ENCODE measurements around the gene HOXB2.

Gene HOXB2
- 0.05 to 2.5 (median 0.76) reads per million in 17 experiments for total RNA-seq

DNA sequence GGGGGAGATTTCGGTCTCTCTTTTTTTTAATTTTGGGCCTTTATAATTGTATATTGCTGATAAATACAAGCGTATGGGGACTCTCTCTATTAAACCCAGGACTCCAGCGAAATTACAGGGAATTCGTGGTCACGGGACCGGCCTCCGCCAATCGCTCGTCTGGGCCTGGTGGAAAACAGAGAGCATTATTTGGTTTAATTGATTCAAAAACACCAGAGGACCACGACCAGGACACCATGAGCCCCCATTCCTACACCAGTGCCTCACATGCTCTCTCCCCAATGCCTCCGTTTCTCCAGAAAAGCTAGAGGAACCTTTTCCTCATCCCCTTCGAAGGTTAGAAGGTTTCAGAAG lies at the start of gene HOXB2:
Gene HOXB2 (minus strand): TSS at position 88 of the 354 bp plus-strand sequence. CDS start 198 bp downstream, outside the sequence.
- no peak for DNase-seq

DNA sequence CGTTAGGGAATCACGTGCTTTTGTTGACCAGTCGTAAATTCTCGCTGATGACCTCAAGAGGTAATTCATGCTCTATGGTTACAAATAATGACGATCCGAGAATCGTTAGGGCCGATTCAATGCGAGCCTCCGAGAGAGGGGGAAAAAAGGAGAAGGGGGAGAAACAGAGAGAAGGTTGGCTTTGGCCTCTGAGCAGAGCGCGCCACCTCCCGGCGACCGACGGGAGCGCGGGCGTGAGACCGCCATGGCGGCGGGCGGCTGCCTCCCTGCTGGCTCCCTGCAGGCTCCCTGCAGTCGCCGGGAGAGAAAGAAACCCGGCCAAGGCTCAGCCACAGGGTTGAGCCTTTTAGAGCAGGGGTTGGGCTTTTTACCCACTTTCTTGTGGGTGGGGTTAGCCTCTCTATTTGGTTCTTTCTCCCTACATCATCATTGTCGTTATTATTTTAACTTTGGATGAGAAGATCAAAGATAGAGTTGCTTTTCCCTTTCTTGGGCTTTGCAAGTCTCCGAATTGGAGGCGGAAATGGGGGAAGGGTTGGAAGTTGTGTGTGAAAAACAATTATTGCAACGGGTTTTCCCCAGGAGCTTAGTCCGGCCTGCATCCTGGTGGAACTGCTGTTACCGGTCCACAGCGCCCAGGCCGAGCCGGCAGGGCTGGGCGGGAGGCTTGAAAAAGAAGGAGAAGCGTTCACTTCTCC lies 49.1 kb upstream of the HOXB2 start:
- DNase-seq, result peak; percentile 69 to 88 (median 84)

DNA sequence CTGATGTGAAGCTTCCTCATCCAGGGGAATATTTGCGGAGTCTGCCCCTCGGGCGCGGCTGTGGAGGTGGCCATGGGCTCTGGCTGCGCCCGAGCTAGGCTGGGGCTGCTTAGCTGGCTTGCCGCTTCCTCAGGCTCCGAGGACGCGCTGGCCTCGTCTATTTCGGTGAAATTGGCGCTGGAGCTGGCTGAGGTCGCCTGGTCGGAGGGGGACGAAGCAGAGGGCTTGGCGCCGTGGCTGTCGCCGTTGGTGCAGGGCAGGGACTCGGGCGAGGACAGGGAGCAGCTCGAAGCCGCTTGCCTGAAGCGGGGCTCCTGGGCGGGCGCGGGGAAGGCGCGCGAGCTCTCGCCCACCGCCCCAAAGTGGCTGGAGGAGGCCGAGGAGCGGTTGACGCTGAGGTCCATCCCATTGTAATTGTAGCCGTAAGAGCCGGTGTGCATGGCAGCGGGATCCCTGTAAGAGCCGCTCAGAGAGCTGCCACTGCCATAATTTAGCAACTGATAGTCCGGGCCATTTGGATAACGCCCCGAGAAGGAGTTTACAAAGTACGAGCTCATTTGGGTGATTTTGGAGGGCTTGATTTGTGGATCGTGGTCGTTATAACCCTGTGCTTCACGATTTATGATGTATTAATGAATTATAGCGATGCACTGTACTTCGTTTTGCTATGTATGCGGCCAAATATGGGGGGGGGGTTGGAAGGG lies 48.4 kb upstream of the HOXB2 start, which contains the start of gene HOXB5:
Gene HOXB5 (minus strand): TSS at position 654 of the 704 bp plus-strand sequence. CDS start 97 bp downstream, at position 557.
- DNase-seq, result peak in 3 of 4 experiments; percentile 17 to 50 (median 40)

DNA sequence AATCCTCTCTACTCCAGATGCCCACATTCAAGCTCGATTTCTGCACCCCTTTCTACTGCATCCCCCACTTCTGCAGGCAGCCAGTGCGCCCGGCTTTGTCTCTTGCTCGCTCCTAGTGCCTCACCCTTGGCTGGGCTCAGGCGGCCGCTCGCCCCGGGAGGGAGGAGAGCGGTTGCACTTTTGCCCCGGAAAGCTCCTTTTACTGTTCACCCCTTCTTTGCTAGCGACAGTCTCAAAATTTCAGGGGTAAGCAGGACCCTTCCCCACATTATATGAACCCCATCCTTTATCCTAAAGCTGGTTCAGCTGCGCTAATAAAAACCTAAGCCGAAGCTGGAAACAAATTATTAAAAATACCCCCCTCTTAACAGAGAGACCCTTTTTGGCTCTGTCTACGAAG lies 47.7 kb upstream of the HOXB2 start:
- DNase-seq, result peak in 1 of 4 experiments; percentile 17

DNA sequence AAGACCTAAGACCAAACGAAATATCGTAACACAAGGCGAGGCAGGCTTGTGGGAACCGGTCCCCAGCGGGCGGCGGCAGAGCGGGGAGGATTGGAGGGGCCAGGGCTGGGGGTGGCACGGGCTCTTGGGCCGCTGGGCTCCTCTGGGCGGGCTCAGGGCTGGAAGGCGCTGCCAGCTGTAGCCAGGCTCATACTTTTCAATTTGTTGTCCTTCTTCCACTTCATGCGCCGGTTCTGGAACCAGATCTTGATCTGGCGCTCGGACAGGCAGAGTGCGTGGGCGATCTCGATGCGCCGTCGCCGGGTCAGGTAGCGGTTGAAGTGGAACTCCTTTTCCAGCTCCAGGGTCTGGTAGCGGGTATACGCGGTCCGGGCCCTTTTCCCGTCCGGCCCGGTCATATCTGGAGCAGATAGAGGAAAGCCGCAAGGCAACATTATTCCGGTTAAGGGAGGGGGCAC lies 47.2 kb upstream of the HOXB2 start:
- DNase-seq, result peak in 1 of 4 experiments; percentile 15

DNA sequence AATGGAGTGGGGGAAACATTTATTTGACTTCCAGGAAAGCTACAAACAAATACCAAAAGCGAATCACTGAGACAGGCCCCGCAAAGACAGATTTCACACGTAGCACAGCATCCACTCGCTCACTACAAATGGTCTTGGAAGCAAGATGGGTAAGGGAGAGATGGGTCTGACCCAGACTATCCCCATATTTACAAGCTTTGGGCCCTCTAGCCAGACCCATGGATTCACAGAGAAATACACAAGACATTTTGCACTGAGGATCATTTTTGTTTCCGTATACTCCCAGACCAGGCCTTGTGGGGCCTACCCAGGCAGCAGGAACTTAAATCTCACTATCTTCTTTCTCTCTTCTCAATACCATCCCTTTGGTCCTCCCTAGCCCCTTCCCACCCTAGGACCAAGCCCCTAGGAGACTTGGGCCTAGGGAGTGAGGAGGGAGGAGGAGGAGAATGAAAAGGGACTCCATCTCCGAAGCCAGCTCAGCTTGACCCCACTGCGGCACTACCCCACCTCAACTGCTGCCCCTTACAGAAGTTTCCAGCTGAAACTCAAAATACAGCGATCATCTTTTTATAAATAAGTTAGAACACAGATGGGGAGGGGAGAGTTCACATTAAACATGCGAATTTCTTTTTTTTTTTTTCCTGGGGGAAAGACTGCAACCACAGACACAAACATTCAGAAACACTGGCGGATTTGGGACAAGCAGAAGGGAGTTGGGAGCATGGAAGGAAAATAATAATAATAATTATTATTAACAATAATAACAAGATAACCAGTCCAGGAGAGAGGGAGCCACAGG lies 46.5 kb upstream of the HOXB2 start:
- DNase-seq, result no peak

DNA sequence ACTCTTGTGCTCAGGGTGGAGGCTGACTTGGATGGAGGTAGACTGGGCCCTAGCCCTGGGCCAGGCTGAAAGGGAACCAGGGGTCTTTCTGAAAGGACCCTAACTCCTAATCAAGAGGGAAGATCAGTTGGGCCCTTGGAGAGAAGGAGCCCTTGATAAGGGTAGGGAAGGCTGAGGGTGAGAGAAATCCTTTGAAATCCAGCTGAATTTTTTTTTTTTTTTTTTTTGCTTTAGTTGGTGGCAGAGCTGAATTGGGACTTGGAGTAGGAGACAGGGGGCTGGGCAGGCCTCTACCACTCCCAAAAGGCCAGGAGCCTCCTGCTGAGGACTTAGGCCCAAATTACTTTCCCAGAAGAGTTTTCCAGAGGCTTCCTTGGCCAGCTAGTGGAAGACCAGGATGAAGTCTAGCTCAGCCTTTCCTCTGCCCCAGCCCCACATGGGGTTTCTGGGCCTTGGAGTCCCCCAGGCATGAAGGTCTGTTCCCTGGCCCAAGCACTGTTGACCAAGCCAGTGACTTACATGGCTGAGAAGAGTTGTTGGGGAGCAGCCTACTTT lies 45.8 kb upstream of the HOXB2 start:
- DNase-seq, result no peak

DNA sequence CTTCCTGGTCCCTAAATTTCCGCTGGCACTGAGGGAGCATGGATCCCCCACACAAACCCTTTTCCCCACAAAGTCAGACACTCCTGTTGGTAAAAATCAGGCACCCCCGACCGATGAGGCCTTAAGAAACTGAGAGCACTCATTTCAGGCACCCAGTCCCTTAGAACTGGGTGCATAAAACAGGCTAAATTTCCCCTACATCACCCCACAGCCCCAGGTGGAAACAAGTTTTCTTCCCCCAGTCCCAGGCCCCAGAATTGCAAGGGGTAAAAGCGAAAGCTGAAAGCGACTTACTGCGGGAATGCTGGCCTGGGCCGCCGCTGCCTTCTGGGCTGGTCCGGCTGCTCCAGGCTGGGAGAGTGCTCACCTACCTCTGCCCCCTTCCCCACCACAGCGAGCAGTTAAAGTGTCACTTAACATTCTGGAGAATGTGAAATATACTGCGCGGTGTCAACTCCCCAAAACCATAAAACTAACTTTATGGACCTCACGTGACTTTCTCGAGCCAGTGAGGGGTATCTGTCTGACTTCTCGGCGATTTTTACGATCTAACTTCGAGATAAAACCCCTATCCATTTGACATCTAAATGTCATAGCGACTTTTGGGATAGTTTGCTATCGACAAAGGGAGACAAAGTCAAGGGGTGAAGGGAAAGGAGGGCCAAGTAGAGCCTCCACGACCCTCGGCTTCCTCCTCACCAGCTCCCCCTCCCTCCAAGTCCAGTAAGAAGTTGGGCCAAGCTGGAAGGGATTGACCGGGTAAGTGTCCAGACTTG lies 45.1 kb upstream of the HOXB2 start, which contains the start of gene HOXB3:
Gene HOXB3 (minus strand): TSS at position 411 of the 776 bp plus-strand sequence. CDS start 37,767 bp downstream, outside the sequence.
- peak in 1 of 4 experiments; percentile 14 for DNase-seq

DNA sequence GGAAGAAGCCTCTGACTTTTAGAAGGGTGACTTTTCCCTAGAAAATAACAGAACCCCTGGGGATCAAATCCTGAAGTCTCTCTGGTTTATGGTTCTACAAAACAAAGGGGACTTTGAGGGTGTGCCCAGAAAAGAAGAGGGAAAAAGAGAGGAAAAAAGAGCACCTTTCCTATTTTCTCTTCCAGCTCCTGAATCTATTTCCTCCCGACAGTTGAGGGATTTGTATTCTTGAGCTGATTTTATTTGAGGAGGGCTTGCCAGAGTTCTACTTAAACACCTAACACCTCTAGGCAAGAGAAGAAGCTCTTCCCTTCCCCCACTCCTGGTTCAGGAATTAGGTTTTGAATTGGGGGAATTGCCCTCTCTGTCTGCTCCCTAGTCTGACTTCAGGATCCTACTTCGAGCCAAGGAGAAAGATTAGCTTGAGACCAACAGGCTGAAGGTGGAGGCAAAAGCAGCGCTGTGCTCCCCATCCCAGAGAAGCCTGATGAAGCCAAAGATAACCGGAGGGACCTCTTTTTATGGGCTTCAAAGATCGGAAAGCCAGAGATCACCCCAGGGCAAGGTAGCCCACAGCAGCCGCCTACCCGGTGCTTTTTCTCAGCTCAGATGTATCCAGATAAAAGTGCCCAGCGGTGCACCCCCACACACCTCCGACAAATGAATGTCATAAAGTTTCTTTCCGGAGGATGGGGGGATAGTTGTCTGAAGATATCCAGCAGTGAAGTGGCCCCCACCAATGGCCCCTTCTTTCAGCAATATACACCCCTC lies 44.3 kb upstream of the HOXB2 start:
- no peak for DNase-seq

DNA sequence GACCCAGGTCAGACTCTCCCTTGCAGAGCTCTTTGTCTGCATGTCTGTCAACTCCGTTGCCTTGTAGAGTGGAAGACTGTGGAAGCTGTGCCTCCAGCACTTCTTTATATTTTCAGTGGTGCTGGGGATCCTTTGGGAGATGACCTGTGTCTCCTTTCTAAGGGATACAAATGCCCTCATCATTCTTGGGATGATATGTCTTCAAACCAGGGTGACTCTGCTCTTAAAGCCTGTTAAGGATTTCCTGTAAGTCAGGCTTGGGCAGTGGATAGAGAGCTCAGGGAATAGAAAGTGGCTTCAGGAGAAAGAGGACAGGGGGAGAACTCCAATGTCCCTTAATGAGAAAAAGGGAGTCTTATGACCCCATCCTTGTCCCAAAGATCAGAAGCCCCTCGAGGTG lies 43.6 kb upstream of the HOXB2 start:
- DNase-seq, result no peak

DNA sequence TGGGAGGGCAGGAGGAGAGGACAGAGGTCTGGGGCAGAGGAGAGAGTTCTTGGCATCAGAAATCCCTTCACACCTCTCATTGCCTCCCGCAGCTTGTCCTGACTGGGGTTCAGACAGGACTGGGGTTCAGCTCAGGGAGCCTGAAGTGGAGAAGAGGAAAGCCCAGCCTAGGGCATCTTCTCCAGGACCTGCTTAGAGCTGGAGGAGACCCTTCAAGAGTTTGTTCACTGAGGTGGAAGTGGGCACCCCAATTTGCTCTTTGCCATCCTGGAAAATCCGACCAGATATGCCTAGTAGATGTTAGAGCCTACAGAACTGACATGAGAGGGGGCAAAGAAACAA lies 43.1 kb upstream of the HOXB2 start:
- no peak for DNase-seq

DNA sequence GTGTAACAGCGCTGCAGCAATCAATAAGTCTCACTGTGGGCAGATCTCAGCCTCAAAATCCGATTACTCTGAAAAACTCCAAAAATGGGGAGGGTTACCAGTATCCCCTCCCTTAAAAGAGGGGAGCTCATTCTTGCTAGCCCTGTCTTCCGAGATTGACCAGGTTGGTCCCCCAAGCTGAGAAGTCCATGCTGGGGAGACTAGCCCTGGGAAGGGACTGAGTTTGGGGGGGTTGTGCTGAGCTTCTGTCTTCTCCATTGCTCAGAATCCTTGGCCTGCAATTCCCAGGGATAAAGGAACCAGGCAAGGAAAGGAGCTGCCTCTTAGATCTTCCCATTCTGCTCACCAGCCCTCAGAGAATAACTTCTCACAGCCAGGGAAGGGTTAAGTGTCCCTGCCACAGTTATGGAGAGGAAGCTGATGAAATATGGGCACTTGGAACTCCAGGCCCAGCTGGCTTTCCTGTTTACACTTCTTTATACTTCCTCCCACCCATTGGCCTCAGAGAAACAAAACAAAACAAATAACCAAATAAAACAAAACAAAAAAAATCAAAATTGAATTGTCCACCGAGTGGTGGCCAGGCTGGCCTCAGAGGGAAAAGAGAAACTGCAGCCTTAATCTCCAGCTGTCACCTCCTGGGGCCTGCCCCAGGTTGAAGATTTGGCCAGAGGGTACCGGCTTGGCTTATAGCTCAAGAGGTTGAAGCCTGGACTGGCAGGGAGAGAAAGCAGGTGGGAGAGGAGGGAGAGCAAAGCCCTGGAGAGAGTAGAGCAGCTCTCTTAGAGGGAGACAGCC lies 42.6 kb upstream of the HOXB2 start:
- peak in 3 of 4 experiments; percentile 47 to 60 (median 54) for DNase-seq

DNA sequence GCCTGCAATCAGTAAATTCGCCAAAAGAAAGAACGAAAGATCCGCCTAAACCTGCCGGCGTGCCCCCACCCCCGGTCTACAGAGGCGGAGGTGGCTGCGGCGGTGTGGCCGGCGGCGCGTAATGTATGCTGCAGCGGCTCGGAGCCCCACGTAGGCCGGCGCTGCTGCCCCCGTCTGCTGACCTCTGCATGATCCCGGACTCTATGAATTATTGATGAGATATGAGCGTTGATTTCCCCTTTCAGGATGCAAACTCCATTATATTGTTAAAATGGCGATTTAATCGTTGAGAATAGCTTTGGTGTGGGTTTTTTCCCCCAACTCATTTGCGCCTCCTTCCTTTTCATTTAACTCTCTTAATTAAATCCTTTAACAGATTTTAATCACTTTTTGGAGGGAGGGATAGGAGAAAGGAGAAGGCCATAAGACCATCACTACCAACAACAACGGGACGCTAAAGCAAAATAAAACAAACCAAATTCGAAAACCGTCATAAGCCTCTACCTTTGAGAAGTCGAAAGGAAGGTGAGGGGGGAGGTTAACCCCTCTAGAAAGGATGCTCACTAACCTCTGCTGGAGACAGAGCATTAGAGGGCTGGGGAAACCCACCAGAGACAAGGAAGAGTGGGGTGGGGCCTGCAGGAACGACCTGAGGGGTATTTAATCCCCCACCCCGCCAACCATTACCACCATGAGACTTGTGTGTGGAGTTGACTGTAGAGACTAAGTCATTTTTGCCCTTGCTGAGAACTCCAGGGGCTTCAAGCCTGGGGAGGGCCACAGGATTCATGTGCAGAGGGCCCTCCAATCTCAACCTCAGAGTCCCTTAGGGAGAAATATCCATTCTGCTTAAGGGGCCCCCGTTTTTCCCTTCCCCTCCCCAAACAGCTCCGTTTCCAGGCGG lies 41.7 kb upstream of the HOXB2 start:
- DNase-seq, result peak in 3 of 4 experiments; percentile 16 to 45 (median 35)

DNA sequence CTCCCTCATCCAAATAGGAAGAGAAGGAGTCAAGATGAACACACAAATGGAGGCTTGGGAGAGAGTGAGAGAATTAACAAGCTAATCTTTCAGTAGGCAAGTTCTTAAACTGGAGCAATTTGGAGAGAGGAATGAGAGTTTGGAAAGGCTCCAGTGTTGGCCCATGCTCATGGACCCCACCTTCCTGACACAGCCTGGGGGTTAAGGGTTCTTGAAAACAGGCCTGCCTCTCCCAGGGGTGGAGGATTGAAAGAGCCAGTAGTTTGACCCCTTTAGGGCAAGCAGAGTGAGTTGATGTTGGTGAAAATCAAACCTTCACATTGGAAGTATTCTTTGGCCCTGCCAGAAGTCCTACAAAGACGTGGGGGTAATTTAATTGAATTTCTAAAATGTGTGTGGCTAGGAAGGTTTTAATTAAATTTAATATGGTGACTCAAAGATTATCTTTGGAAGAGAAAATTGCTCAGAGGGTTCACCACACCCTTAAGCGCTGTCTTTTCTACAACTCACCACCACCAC lies 39.4 kb upstream of the HOXB2 start:
- DNase-seq, result no peak

DNA sequence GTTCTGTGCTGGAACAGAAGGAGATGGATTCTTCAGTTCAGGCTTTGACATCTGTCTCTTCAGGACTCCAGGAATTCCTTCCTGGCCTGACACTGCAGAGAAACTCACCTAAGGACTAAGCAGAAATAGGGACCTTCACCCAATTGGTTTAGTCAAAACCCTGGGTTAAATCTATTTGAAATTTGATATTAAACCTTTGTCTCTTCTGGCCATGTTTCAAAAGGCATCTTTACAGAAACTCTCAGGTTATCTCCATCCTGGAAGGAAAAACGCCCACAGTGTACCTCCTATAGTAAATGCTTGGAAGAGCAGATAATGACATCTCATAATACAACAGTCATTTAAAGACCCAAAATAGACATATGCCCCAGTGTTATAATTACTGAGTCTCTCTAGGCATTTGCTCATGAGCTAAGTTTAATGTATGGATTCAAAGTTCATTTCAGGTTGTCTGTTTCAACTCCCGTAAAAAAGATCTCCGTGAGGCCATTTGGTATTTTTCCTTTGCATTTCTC lies 38.9 kb upstream of the HOXB2 start:
- DNase-seq, result no peak

DNA sequence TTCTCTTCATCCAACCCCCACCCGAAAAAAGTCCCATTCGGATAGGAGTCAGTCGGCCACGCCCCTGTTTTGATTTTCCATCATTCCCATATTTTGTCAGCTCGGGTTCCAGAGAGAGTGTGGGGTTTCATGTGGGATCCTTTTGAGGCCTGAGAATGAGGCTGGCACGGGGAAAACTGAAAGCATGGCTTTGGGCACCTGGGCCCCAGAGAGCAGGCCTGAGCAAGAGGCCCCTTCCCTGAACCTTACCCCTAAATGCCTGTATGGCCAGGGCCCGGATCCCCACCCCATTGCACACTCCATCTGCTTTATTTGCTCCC lies 37.8 kb upstream of the HOXB2 start:
- DNase-seq, result no peak

DNA sequence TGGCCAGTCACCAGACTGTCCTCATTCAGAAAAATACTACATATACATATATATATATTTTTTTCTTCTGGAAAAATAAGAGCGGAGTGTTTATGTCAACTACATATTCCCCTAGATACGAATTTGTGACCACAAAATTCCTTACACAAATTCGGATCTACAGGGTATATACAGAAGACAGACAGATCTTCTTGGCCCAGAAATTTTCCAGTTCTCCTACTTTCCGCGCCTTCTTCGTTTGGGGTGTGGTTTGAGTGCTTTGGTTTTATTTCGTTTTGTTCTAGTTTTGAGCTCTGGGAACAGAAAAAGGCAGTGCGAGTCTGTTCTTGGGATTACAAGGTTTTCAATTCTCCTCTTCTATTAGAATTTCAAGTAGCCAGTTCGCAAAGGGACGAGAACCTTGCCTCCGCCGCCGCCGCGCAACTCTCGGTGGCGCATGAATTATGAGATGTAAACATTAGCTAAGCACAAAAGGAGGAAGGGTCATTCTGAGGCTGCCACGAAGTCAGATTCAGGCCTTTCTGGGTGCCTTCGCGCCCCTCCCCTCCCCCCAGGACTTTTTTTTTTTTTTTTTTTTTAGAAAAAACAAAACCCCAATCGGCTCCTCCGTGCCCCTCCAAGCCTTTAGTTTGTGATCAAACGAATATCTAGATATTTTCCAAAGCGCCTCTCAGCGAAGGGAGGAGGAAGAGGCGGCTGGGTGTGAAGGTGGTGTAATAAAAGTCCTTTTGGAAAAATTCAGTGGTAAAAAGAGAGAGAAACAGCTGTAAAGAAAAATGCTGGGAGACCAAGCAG lies 35.0 kb upstream of the HOXB2 start:
- peak in 2 of 4 experiments; percentile 23 to 31 for DNase-seq

DNA sequence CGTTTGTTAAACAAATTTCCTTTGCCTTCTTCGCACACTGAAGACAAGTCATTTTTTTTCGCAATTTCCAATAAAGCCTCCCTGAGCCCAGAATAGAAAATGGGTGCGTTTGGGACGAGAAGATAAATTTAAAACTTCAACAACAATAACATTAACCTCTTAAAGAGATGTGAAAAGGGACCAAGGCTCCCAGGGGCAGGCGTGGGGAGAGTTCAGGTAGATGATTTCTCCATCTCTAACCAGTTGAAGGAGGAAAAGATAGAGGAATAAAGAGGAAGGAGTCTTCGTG lies 34.5 kb upstream of the HOXB2 start:
- DNase-seq, result no peak
